Midbrain (tissue), 1 donor: Measurements from ENCODE around the gene ZNF816.
A peak's percentile ranks its signal among the peaks of the same experiment; 100 is the strongest.
"Not testable (repeated sequence)": the region's sequence is repeated elsewhere in the genome, so short reads cannot be mapped to it uniquely, and the experiment has no call there.

Source experiments
- DNase-seq: peaks from one replicate; lab custom pipeline; 2025; lab: John Stamatoyannopoulos, UW

ZNF816 gene

GRCh38 chr19:52959613-52960295 lies 2.9 kb downstream of the ZNF816 start:
- DNase-seq: no peak

GRCh38 chr19:52957591-52957990 lies 5.1 kb downstream of the ZNF816 start:
- no peak for DNase-seq

- no peak for DNase-seq
Measured at GRCh38 chr19:52956917-52957316, 5.8 kb downstream of the ZNF816 start.

GRCh38 chr19:52949422-52949821 lies 13.3 kb downstream of the ZNF816 start:
- no peak for DNase-seq

- no peak for DNase-seq
Measured at GRCh38 chr19:52948025-52948770, 14.5 kb downstream of the ZNF816 start.

GRCh38 chr19:52946322-52947310 lies 16.1 kb downstream of the ZNF816 start:
- no peak for DNase-seq

- no peak for DNase-seq
Measured at GRCh38 chr19:52945652-52946321, 16.9 kb downstream of the ZNF816 start.

- not testable (repeated sequence) for DNase-seq
Measured at GRCh38 chr19:52944703-52945493, 17.8 kb downstream of the ZNF816 start.

- DNase-seq: no peak
Measured at GRCh38 chr19:52943884-52944643, 18.6 kb downstream of the ZNF816 start.

- no peak for DNase-seq
Measured at GRCh38 chr19:52943134-52943883, 19.4 kb downstream of the ZNF816 start.

GRCh38 chr19:52942386-52943133 lies 20.1 kb downstream of the ZNF816 start:
- peak; percentile 80 for DNase-seq

- DNase-seq: no peak
Measured at GRCh38 chr19:52941941-52942385, 20.7 kb downstream of the ZNF816 start.

- DNase-seq: not testable (repeated sequence)
Measured at GRCh38 chr19:52941523-52941922, 21.2 kb downstream of the ZNF816 start.

- not testable (repeated sequence) for DNase-seq
Measured at GRCh38 chr19:52940905-52941304, 21.8 kb downstream of the ZNF816 start.

- DNase-seq: no peak
Measured at GRCh38 chr19:52938761-52939160, 23.9 kb downstream of the ZNF816 start.

- DNase-seq: no peak
Measured at GRCh38 chr19:52936954-52937325, 25.7 kb downstream of the ZNF816 start.

GRCh38 chr19:52936151-52936953 lies 26.3 kb downstream of the ZNF816 start:
- DNase-seq: no peak

- no peak for DNase-seq
Measured at GRCh38 chr19:52935434-52935833, 27.2 kb downstream of the ZNF816 start.
